Epithelial cell of prostate (primary cell): ENCODE measurements around the gene IFNGR1.

Experiments used
- DNase-seq: peaks from one replicate; pipeline ENCODE4 v3.0.0-alpha.2; 2011; ENCODE audit warnings: low read depth, low spot score
- H3K27ac ChIP-seq: fragments of 450-650 bp; 2 replicates; pipeline ENCODE4 v1.5.1; 2017; ENCODE audit warnings: mild to moderate bottlenecking

Gene IFNGR1

GRCh38 chr6:137185290-137185689, 33.9 kb downstream of the IFNGR1 start:
- no peak for DNase-seq
- H3K27ac ChIP-seq: no peak overlapping the region

GRCh38 chr6:137182654-137183073, 36.5 kb downstream of the IFNGR1 start:
- no peak overlapping the region for H3K27ac ChIP-seq
- no peak for DNase-seq

GRCh38 chr6:137181891-137182653, 37.1 kb downstream of the IFNGR1 start:
- DNase-seq: no peak
- no peak overlapping the region for H3K27ac ChIP-seq

- no peak overlapping the region for H3K27ac ChIP-seq
- DNase-seq: no peak
Measured at GRCh38 chr6:137177611-137178010, 41.6 kb downstream of the IFNGR1 start.

- no peak overlapping the region for H3K27ac ChIP-seq
- no peak for DNase-seq
Measured at GRCh38 chr6:137176729-137177128, 42.5 kb downstream of the IFNGR1 start.

- H3K27ac ChIP-seq: no peak overlapping the region
- no peak for DNase-seq
Measured at GRCh38 chr6:137175868-137176245, 43.3 kb downstream of the IFNGR1 start.

- DNase-seq: no peak
- H3K27ac ChIP-seq: no peak overlapping the region
Measured at GRCh38 chr6:137175157-137175867, 43.9 kb downstream of the IFNGR1 start.

- no peak within 1 kb of the TSS for H3K27ac ChIP-seq
- no peak for DNase-seq
Measured at GRCh38 chr6:137173501-137173900, 45.7 kb downstream of the IFNGR1 start, which contains the start of gene IL22RA2. IL22RA2 (minus strand) TSS chr6:137173644; CDS start chr6:137161749, 11,895 bp downstream.

- H3K27ac ChIP-seq: no peak overlapping the region
- DNase-seq: no peak
Measured at GRCh38 chr6:137172734-137173431, 46.3 kb downstream of the IFNGR1 start.

GRCh38 chr6:137171824-137172733, 47.1 kb downstream of the IFNGR1 start:
- DNase-seq: no peak
- no peak overlapping the region for H3K27ac ChIP-seq

GRCh38 chr6:137171053-137171374, 48.2 kb downstream of the IFNGR1 start:
- H3K27ac ChIP-seq: no peak overlapping the region
- DNase-seq: no peak

GRCh38 chr6:137170266-137171052, 48.7 kb downstream of the IFNGR1 start:
- H3K27ac ChIP-seq: no peak overlapping the region
- DNase-seq: no peak

GRCh38 chr6:137167702-137168377, 51.3 kb downstream of the IFNGR1 start:
- no peak for DNase-seq
- no peak overlapping the region for H3K27ac ChIP-seq

- DNase-seq: no peak
- H3K27ac ChIP-seq: no peak overlapping the region
Measured at GRCh38 chr6:137166247-137167098, 52.7 kb downstream of the IFNGR1 start.

GRCh38 chr6:137165375-137166246, 53.6 kb downstream of the IFNGR1 start:
- H3K27ac ChIP-seq: no peak overlapping the region
- no peak for DNase-seq

GRCh38 chr6:137163732-137164318, 55.4 kb downstream of the IFNGR1 start:
- H3K27ac ChIP-seq: no peak overlapping the region

More at GRCh38 chr6:137163732-137164318, 55.4 kb downstream of the IFNGR1 start:
- DNase-seq: no peak
